ENCODE results near the gene CSPG4. TPM values are rescaled to one million over a fixed set of nuclear protein-coding genes. Genes with fewer than 3 reads are reported as not detected.

The CSPG4 gene
- total and polyA plus RNA-seq, 2 of the 13 experiments (the other 11 are each of a cell fraction or from before 2014, with no cell fraction given): 0.01 to 0.04 TPM

DNA sequence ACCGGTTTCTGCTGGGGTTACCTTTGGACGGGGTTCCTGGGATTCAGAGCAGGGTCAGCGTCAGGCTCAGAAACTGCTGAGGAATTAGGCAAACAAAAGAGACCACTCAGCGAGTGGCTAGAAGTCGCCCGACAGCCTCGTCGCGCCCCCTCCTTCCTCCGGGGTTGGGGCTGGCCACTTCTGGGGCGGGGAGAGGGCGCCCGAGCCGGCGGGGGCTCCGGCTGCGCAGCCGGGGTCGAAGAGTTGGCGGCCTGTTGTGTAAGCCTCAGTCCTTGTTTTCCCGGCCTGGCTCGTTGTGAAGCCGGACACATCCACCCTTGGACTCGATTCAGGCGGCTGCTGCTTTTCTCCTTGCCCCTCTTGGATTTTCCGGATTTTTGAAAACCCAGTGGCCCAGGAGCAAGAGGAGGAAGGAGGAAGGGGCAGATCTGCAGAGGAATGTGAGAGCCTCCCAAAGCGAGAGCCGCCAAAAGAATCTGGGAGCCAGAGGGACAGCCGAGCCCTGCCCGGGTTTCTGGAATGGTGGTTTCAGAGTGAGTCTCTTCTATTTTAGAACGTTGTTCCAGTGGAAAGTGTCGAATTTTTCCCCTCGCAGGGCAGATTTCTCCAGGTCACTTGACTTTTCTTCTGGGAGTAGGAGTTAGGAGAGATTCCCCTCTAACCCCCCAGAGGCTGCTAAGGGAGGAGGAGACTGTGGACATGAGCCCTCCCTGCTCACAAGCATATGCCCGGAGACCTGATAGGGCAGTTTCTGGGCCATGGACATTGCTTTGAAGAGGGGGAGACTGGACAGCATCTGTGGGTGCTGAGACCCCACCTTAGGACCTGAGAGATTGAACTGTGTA is 64.3 kb downstream of the CSPG4 start (continued):
- TF ChIP-seq, protein P1, sequence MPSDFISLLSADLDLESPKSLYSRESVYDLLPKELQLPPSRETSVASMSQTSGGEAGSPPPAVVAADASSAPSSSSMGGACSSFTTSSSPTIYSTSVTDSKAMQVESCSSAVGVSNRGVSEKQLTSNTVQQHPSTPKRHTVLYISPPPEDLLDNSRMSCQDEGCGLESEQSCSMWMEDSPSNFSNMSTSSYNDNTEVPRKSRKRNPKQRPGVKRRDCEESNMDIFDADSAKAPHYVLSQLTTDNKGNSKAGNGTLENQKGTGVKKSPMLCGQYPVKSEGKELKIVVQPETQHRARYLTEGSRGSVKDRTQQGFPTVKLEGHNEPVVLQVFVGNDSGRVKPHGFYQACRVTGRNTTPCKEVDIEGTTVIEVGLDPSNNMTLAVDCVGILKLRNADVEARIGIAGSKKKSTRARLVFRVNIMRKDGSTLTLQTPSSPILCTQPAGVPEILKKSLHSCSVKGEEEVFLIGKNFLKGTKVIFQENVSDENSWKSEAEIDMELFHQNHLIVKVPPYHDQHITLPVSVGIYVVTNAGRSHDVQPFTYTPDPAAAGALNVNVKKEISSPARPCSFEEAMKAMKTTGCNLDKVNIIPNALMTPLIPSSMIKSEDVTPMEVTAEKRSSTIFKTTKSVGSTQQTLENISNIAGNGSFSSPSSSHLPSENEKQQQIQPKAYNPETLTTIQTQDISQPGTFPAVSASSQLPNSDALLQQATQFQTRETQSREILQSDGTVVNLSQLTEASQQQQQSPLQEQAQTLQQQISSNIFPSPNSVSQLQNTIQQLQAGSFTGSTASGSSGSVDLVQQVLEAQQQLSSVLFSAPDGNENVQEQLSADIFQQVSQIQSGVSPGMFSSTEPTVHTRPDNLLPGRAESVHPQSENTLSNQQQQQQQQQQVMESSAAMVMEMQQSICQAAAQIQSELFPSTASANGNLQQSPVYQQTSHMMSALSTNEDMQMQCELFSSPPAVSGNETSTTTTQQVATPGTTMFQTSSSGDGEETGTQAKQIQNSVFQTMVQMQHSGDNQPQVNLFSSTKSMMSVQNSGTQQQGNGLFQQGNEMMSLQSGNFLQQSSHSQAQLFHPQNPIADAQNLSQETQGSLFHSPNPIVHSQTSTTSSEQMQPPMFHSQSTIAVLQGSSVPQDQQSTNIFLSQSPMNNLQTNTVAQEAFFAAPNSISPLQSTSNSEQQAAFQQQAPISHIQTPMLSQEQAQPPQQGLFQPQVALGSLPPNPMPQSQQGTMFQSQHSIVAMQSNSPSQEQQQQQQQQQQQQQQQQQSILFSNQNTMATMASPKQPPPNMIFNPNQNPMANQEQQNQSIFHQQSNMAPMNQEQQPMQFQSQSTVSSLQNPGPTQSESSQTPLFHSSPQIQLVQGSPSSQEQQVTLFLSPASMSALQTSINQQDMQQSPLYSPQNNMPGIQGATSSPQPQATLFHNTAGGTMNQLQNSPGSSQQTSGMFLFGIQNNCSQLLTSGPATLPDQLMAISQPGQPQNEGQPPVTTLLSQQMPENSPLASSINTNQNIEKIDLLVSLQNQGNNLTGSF (CRISPR knock-in tag; IDR thresholded peaks at IDR 0.05): no peak
- TF ChIP-seq, protein P2, sequence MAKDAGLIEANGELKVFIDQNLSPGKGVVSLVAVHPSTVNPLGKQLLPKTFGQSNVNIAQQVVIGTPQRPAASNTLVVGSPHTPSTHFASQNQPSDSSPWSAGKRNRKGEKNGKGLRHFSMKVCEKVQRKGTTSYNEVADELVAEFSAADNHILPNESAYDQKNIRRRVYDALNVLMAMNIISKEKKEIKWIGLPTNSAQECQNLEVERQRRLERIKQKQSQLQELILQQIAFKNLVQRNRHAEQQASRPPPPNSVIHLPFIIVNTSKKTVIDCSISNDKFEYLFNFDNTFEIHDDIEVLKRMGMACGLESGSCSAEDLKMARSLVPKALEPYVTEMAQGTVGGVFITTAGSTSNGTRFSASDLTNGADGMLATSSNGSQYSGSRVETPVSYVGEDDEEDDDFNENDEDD (CRISPR knock-in tag; IDR thresholded peaks at IDR 0.05; ENCODE audit: borderline replicate concordance): 0 out of 2 replicates have a peak, but pooled peaks have one; percentile 38
- peak; percentile 73 for TF ChIP-seq PITX1 (CRISPR knock-in tag; IDR thresholded peaks at IDR 0.05)

Measured in HepG2 (cell line).